Activated T-cell treated with anti-CD3 and anti-CD28 coated beads for 24 hours (primary cell): ENCODE data around the gene CHST2.

Experiments used
- DNase-seq: peaks from one replicate; pipeline ENCODE4 v3.0.0-alpha.2; 2020; ENCODE audit warnings: low read depth

Gene CHST2

GRCh38 chr3:143099210-143099609 is 20.4 kb upstream of the CHST2 start:
- DNase-seq, result no peak

- no peak for DNase-seq
These were observed 19.9 kb upstream of the CHST2 start for GRCh38 chr3:143099690-143100089.

GRCh38 chr3:143100451-143100850 is 19.1 kb upstream of the CHST2 start:
- no peak for DNase-seq

- DNase-seq, result no peak
These were observed 17.7 kb upstream of the CHST2 start for GRCh38 chr3:143101792-143102381.

GRCh38 chr3:143103652-143104051 is 15.9 kb upstream of the CHST2 start:
- no peak for DNase-seq

- no peak for DNase-seq
These were observed 14.4 kb upstream of the CHST2 start for GRCh38 chr3:143105170-143105569.

- DNase-seq, result no peak
These were observed 9.7 kb upstream of the CHST2 start for GRCh38 chr3:143109861-143110260.

GRCh38 chr3:143110371-143110770 is 9.2 kb upstream of the CHST2 start:
- no peak for DNase-seq

GRCh38 chr3:143118630-143119008 is 952 bp upstream of the CHST2 start:
- no peak for DNase-seq

- no peak for DNase-seq
These were observed 574 bp downstream of the CHST2 start for GRCh38 chr3:143119974-143120715.

GRCh38 chr3:143120716-143121240 is 1.2 kb downstream of the CHST2 start:
- no peak for DNase-seq

- DNase-seq, result peak; percentile 60
These were observed 1.9 kb downstream of the CHST2 start for GRCh38 chr3:143121241-143122088.

- DNase-seq, result no peak
These were observed 2.5 kb downstream of the CHST2 start for GRCh38 chr3:143122089-143122430.

GRCh38 chr3:143122608-143123352 is 3.2 kb downstream of the CHST2 start:
- DNase-seq, result no peak

- no peak for DNase-seq
These were observed 3.9 kb downstream of the CHST2 start for GRCh38 chr3:143123353-143123984.

GRCh38 chr3:143124601-143125520 is 5.3 kb downstream of the CHST2 start:
- no peak for DNase-seq

GRCh38 chr3:143127801-143128200 is 8.2 kb downstream of the CHST2 start:
- DNase-seq, result no peak

GRCh38 chr3:143128227-143128955 is 8.8 kb downstream of the CHST2 start:
- no peak for DNase-seq

GRCh38 chr3:143132246-143132980 is 12.8 kb downstream of the CHST2 start:
- no peak for DNase-seq
